HG03159 (cell line): ENCODE data around the gene UXS1.
A peak's percentile ranks its signal among the peaks of the same experiment; 100 is the strongest.

Source experiments
- ATAC-seq: cut with Tn5 transposase; IDR thresholded peaks from one replicate; pipeline ENCODE4 v1.9.1; 2021; ENCODE audit warnings: mild to moderate bottlenecking, moderate library complexity; ENCODE audit not compliant: unreplicated experiment

UXS1 gene

GRCh38 chr2:106113361-106113966 lies 80.6 kb downstream of the UXS1 start:
- no peak for ATAC-seq

- no peak for ATAC-seq
Observed at GRCh38 chr2:106111882-106112571, 82.1 kb downstream of the UXS1 start.

GRCh38 chr2:106109675-106110424 lies 84.3 kb downstream of the UXS1 start:
- ATAC-seq, result no peak

- ATAC-seq, result no peak
Observed at GRCh38 chr2:106108791-106109190, 85.3 kb downstream of the UXS1 start.

GRCh38 chr2:106108351-106108750 lies 85.8 kb downstream of the UXS1 start:
- no peak for ATAC-seq

- ATAC-seq, result peak; percentile 75
Observed at GRCh38 chr2:106107509-106108131, 86.5 kb downstream of the UXS1 start.

- ATAC-seq, result no peak
Observed at GRCh38 chr2:106106622-106107508, 87.2 kb downstream of the UXS1 start.

DNA sequence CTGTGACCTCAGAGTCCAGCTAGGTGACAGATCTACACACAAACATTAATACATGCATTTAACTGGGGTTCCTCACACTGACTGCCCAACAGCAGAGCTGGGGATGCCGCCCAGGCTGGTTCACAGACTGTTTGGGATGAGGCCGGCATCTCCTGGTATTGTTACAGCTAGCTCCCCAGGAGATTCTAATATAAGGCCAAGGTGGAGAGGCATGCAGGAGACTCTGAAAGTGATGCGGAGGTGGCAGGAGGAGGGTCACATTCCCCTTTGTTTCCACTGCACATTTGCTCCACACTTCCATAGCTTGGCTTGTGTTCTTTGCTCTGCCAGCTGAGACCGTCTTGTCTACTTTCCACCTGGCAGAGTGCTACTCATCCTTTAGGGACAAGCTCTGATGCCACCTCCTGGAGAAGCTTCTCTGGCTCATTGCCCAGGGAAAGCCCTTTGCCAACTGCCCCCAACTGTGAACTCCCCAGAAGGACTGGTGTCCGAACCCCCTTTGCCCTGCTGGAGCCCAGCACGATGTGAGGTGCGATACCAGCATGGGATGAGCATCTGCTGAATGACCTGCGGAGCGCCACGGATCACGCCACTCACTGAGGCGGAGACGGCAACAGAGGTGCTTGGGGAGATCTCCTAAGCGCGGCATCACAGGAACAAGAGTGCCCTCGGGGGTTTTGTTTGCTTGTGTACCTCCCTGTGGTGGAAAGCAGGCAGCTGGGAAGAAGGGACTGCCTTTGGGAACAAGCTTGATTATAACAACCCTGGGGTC lies 88.8 kb downstream of the UXS1 start:
- no peak for ATAC-seq

- ATAC-seq, result peak; percentile 60
Observed at GRCh38 chr2:106104332-106105062, 89.6 kb downstream of the UXS1 start.

GRCh38 chr2:106099691-106100090 lies 94.4 kb downstream of the UXS1 start:
- ATAC-seq, result no peak

GRCh38 chr2:106098664-106099063 lies 95.4 kb downstream of the UXS1 start:
- no peak for ATAC-seq

DNA sequence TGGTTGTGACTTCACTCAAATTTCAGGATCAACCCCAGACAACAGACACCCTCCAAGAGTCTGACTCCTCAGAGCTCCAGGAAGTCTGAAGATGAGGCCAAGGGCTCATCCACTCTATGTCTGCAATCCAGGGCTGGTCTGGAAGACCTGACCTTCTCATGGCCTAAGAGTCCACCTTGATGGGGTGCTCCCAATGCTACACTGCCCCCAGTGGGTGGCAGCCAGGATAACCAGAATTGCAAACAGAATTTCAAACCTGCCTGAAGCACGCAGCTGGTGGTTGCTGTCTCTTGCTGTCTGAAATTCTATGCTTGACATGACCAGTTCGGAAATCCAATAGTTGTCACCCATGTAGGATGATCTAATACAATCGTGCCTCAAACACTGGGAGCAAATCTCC lies 96.0 kb downstream of the UXS1 start:
- ATAC-seq, result no peak

DNA sequence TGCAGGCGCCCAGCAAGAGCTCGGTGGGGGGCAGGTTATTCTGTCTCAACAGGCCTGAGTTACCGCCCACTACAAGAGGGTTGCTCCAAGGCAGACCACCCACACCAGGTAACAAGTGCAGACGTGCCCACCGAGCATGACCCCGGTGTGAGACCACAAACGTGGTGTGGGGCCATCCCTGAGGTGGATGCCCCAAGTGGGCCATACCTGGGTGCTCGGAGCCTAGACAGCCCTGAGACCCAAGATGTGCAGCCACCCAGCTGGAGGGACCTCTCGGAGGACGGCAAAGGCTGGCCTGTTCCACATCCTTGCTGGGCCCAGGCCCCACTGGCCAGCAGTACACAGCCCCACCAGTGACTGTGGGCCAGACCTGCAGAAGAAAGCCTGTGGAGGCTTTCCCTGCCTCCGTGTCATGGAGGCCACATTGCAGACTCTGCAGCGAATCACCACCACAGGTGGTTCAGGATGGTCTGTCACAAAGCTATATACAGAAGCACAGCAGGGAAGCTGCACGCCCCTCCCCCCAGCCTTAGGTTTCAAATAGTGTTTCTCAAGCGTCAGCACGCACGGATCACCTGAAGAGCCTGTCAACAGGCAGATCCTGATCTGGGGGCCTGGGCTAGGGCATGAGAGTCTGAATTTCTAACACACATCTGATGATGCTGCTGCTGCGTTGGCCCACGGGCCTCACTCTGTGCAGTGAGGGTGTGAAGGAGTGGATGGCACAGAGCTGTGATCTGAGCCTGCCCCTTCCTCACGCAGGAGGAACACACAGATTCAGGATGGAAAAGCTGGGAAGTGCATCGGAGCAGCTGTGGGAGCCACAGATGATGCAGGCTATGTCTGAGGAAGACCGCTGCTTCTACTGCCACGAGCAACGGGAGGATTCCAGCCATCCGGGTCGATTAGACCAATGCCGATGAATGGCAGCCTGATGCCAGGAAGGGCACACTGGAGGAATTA lies 96.8 kb downstream of the UXS1 start:
- ATAC-seq, result no peak

DNA sequence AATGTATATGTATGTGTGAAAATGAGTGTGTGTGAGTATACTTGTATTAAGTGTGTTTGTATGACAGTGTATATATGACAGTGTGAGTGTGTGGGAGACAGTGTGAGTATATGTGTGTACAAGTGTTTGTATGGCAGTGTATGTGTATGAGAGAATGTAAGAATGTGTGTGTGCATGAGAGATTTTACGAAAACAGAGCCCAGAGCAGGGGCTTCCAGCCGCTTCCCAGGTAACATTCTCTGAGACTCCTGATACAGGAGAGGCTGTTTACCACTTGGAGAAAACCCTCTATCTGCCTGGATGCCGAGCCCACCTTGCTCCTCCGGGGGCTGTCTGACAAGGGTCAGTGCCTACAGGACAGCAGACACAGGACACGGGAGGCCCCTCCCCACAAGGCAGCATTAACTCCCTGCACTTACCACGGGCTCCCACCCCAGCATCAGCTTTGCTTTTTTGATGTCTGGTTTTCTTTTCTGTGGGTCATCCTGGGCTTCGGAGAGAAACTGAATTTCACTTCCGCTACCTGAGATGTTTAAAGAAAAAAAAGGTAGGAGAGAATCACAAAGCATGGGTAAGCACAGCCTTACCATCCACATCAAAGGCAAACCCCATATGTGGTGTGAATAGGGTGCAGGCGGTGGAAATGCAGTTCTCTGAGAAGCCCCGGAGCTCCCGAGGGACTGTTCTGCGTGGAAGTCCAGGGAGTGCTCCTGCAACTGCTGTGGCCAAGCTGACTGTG lies 97.6 kb downstream of the UXS1 start:
- no peak for ATAC-seq

GRCh38 chr2:106095478-106096298 lies 98.4 kb downstream of the UXS1 start:
- ATAC-seq, result peak; percentile 45

DNA sequence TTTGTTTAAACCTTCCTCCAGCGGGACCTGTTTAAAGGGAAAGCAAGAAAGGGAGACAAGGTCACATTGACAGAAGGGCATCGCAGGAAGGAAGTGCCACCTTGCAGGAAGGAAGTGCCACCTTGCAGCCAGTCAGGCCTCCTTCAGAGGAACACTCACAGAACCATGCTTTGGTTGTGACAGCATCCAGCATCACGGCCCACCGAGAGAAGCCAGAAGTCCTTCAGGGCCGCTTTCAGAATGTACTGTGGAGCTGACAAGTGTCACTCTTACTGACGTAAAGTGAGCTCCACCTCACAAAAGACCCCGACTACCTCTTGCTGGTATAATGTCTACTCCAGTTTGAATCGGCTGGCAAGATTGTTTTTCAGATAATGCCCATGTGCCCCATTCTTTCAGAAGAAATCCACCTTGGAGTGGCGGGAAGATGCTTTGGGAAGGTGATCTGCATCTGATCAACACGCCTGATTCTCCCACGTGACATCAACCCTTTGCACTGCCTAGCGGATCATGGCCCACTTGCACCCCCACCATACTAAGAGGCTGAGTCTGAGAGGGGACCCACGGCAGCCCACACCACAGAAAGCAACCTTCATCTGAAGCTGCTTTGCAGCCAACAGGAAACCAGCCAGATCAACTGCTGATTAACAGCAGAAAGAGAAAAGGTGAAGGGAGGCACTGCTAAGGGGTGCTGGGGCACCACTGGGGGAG lies 99.8 kb downstream of the UXS1 start:
- ATAC-seq, result no peak
